GM12892 (cell line): ENCODE results near the gene PTPN4.

ENCODE experiments used
- POLR2A ChIP-seq: IDR thresholded peaks from 2 replicates; pipeline ENCODE4 v1.6.1; 2011; ENCODE audit warnings: low read depth, low read length, control low read depth
- POLR2AphosphoS5 ChIP-seq: IDR thresholded peaks from 2 replicates; pipeline ENCODE4 v1.6.1; 2011; ENCODE audit warnings: low read depth, low read length, control low read depth

GRCh38 chr2:120020554-120020953, 260.8 kb downstream of the PTPN4 start:
- TF ChIP-seq POLR2A, result no peak
- no peak for TF ChIP-seq POLR2AphosphoS5
